ENCODE data around the gene EXOC2.

The EXOC2 gene

DNA sequence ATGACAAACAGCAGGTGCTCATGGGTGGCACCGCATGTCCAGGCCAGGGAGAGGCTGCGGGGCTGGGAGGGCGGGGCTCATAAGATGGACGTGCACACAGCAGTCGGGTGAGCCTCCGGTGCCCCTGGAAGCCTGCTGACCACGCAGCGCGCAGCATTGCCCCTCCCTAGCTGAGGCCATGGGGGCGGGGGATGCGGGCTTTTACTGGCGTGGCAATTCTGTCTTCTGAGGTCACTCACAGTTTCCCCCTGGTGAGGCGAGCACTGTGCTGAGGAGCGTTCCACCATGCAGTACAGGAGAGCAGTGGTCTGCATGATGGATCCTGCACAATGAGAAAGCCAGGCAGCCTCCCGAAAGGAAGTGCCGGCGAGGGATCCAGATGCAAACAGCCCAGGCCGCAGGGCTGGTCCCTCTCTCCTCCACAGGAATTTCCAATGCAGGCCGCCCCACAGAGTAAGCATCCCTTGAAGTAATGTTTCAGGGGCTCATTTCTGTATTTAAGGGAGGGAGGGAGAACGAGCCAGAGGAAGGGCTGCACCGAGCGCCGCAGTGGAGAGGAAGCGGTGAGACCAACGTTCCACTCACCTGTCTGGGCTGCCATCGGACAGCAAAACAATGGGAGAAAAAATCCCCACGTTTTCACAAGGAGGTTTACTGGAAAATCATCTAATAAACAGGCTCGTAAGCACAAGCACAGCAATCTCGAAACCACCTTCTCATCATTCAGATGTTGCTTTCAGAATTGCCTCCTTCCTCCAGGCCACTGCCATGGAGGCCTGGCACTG lies 245.4 kb downstream of the EXOC2 start:
- peak in 1 of 2 donors; percentile 39 for DNase-seq (ENCODE audit: low read depth in 1 of 2, low spot score in 1 of 2)

DNA sequence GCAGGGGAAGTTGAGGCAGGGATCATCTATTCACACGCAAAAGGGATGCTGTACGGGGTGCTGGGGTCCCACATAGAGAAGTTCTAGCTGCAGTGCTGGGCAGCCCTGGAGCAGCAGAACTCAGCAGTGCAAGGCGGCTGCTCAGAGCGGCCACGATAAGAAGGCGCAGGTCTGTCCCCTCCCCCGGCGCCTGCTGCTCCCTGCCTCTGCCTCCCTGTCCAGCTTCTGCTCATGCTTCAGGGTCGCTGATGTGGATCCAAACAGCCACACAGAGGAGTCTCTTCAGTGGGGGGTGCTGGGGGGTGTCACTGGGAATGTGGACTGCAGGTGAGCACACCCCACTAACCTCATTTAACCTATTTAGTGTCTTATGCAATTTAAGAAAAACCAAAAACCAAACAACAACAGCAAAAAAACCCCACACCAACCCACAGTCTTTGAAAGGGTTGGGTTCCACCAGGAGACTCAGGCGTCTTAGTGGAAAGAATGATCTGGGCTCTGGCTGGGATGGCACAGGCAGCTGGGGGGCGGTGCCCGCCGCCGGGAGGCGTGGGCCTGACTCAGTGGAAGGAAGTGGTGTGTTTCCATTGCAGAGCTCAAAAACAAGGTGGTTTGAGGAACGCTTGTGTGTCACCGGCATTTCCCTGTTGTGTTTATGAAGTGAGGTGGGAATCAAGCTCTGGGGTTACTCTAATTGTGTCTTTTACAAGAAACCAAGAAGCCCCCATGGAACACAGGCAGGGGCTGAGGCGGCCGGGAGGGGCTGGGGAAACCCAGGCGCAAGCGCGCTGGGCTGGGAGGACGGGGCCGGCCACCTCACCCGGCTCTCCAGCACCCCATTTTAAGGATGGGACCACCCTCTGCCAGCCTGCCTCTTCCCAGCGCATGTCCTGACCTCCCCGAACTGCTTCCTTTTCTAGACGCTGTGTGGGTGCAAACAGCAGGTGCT lies 246.2 kb downstream of the EXOC2 start:
- peak; percentile 85 to 88 for DNase-seq (ENCODE audit: low read depth in 1 of 2, low spot score in 1 of 2)

DNA sequence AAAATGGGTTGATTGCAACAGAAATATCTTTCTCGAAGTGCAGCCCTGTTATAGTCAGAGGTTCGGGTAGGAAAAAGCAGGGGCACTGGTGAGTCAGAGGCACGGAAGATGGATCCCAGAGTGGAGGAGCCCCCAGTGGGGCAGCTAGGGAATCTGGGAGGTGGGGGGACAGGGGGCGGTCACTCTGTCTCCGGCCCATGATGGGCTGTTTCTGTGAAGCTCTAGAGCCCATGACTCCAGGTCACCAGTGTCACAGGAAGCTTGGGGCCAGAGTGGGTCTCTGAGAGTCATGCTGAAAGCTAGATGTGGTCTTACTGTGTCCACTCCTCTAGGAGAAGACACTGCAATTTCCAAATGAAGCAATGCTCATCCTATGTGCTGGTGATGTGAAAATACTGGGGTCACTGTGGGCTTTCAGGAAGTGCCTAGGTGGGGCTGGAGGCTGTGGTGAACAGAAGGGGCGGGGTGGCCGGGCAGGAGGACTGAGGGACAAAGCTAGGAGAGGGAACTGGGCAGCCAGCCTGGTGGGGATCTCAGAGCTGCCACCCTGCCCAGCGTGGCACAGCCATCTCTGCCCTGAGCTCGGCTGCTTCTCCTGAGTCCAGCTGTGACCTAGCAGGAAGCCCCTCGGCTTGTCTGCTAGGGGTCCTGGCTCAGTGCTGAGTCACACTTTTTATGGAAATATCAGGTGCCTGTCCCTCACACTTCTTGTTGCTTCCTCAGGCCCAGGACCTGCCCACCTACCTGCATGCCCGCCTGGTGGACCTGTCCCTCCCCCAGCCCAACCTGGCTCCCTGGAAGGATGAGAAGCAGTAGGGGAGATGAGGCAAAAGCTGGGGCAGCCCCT lies 247.1 kb downstream of the EXOC2 start:
- no peak for DNase-seq (ENCODE audit: low read depth in 1 of 2, low spot score in 1 of 2)

DNA sequence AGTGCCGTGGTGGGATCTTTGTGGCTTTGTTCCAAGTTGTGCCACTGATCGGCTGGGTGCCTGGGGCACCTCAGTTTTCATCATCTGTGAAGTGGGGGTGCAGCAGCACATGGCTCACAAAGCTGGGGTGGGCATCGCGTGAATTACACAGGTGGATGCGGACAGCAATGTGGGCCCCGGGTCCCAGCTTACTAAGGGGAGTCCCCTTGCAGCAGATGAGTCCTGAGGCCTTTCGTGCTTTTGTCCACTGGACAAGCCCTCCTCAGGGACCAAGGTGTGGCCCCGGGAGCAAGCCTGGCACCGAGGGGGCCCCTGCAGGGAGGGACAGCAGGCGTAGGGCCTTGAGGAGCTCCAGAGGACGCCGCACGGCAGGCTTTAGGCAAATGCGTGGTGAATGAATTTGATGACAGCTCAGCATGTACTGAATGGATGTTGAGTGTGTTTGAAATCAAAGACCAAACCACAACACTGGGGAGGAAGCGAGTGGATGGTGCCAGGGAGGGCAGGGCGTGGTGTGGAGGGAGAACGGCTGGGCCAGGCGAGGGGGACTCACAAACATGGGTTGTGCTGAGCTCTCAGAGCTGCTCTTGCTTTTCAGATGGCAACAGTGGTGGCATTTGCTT lies 248.2 kb downstream of the EXOC2 start:
- DNase-seq (ENCODE audit: low read depth in 1 of 2, low spot score in 1 of 2) = peak; percentile 29 to 35

DNA sequence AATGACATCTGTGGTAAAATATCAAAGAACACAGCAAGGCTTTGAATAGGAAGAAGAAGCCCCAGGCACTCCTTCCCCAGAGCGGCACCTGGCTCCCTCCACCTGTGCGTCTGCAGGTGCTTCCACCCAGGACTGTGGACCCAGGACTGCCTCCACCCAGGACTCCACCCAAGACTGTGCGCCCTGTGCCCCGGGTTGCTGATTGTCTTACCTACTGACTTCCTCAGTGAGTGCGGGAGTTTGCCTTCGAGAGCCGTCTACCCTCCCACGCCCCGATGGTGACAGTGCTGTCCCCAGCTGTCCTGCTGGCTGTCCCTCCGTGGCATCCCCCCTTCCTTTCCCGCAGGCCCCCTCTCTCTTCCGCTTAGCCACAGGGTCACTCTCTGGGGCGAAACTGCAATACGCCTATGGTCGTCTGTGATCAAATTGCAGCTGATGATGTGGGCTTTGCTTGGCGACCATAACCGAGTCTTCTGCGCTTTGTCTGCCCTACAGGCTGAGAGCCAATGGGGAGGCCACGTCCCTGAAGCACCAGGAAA lies 249.2 kb downstream of the EXOC2 start:
- DNase-seq (ENCODE audit: low read depth in 1 of 2, low spot score in 1 of 2) = no peak

DNA sequence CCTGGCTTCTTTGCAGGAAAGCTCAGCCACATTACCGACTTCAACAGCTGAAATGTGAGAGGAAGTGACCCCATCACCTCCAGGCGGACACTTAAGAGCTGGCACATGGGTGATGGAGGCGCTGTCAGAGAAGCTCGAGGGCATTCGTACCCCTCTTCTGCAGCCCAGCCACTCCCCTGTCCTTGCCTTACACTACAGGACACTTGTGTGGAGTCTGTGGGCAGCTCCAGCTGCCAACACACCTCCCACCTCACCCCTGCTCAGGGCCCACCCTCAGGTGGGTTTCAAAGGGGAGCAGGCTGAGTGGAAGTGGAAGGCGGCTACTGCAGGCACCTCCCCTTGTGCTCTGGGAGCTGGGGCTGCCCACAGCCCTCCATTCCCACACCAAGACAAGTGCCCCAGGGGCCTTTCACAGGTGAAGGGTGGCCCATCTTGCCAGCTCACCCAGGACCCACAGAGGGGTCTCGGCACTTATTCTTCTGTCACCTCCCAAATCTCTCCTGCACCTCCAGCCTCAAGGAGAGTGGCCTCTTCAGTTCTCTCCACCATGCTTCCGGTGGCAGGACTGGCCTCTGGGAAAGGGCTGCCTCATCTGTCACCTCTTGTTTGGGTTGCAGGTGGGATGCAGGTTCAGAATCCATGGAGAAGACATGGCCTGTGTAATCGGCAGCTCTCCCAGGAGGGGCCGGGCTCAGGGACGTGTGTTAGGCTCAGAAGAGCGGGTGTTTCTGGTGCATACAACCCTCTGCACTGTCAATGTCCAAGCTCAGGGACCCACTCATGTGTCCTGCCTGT lies 251.6 kb downstream of the EXOC2 start:
- no peak for DNase-seq (ENCODE audit: low read depth in 1 of 2, low spot score in 1 of 2)

DNA sequence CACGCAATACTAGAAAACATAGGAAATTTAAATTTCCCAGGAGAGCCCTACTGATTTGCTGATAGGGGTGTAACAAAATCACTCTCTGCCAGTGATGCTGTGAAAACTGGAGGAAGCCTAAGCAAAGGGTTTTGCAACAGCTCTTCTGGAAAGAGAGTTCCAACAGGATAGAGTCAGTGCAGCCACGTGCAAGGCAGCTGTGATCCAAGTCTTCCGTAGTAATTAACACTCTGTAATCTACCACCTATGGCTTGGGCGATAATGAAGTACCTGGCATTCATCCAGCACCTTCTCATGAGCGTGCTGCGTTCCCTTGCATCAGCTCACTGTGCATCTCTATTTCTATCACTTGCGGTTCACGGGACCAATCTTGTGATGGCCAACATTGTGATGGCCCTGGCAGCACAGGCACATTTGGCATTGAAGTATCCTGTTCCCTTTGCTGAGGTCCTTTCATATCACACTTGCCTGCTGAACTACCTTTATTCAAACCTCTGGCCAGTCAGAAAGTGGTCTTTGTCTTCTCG lies 253.2 kb downstream of the EXOC2 start:
- DNase-seq (ENCODE audit: low read depth in 1 of 2, low spot score in 1 of 2) = no peak

DNA sequence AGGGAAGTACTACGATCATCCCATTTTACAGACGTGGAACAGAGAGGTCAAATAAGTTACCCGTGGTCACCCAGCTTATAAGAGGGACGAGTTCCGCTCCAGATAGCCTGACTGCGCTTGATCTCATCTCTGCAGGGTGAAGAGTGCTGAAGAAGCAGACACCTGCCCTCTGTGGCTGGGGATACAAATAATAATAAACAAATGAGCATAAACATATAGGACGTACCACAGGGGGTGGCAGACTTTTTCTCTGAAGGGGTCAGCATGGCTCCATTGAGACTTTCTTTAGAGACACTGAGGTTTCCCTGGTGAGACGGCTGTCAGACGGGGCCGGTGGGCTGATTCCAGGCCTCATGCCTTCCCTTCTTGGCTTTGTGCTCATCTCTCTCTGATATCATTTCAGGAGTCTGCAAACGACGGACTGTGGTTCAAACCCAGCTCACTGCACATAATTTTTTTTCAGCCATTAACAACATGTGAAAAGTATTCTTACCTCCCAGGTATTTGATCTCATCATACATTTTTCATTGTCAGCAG lies 254.2 kb downstream of the EXOC2 start:
- DNase-seq (ENCODE audit: low read depth in 1 of 2, low spot score in 1 of 2) = no peak

DNA sequence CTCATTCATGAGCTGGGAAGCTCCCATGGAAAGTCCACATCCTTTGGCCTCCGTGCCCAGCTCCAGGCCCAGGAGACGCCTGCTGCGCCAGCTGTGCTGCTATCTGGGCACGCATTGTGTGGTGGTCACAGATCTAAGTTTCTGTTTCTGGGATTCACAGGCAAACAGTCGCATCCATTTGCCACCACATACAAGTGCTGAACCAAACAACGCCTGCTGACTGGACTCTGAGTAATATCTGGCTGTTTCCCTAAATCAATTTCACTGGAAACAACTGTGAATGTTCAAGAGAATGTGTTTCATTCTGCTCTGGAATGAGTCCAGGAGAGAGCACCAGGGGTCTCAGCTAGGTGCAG lies 255.9 kb downstream of the EXOC2 start:
- DNase-seq (ENCODE audit: low read depth in 1 of 2, low spot score in 1 of 2) = no peak

DNA sequence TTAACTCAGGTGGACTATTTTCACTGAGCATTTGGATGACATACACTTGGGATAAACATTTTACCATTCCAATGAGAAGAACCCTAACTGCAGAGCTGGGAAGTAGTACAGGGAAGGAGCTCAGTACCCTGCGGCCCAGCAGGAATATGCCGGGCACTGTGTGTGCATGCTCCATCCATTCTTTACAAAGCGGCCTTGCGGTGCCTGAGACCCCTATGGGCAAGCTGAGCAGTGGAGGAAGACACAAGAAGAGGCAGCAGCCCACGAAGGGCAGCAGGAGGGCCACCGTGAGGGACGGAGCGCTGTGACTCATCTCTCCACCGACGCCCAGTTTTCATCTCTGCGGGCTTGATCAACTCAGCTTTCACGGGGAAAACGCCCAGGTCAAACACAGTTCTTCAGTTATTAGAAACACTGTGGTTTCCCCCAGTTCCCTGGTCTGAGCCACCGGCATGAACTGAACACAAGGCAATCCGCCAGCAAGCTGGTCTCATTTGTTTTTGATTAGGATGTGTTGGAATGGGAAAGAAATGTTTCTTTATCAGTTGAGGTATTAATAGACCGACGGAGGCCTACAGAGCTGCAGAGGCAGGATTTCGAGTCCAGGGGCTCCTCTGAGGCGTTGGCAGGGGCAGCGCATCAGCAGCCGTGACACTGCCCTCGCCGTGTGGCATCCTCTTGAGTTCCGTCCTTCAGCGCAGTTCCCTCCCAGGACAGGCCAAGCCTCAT lies 256.5 kb downstream of the EXOC2 start:
- no peak for DNase-seq (ENCODE audit: low read depth in 1 of 2, low spot score in 1 of 2)

DNA sequence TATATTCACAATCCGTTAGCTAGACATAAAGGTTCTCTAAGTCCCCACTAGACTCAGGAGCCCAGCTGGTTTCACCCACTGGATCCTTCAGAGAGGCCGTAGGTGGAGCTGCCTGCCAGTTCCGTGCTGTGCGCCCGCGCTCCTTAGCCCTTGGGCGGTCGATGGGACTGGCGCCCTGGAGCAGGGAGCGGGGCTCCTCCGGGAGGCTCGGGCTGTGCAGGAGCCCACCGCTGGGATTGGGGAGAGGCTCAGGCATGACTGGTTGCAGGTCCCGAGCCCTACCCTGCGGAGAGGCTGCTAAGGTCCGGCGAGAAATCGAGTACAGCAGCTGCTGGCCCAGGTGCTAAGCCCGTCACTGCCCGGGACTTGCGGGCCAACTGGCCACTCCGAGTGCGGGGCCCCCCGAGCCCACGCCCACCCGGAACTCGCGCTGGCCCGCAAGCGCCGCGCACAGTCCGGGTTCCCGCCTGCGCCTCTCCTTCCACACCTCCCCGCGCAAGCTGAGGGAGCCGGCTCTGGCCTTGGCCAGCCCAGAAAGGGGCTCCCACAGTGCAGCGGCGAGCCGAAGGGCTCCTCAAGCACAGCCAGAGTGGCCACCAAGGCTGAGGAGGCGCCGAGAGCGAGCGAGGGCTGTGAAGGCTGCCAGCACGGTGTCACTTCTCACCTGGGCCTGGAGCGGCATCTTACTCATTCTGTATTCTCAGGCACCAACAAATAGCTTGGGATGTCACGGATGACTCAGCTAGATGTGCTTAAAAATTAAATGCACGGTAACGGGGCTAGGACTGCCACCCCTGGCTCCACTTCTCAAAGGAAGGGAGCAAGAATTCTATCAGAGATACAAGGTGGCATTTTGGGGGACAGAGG lies 257.3 kb downstream of the EXOC2 start:
- DNase-seq (ENCODE audit: low read depth in 1 of 2, low spot score in 1 of 2) = no peak

Measured in stimulated activated CD4-positive, alpha-beta T cell treated with anti-CD3 and anti-CD28 coated beads, Interleukin-15, amount 100 ng/mL, for 1 hour (primary cell).